Cardiac muscle cell (in vitro differentiated cells and primary cell): ENCODE measurements around the gene CRHR1. TPM values are rescaled to one million over a fixed set of nuclear protein-coding genes. Genes with fewer than 3 reads are reported as not detected.
A peak's percentile ranks its signal among the peaks of the same experiment; 100 is the strongest.

Experiments used
- DNase-seq, 2 donors: peaks; one replicate each; pipeline versions ENCODE4 v3.0.0 to v3.0.0-alpha.2; 2010 to 2017; ENCODE audit warnings: low read depth in 1 of 2, low spot score in 1 of 2
- H3K27ac ChIP-seq: fragments of 200-600 bp; sonication (generic); 2 replicates; pipeline ENCODE4 v1.5.1; 2016
- H3K27me3 ChIP-seq: fragments of 200-600 bp; sonication (generic); 2 replicates; pipeline ENCODE4 v1.6.0; 2016; ENCODE audit warnings: control low read depth
- H3K36me3 ChIP-seq: fragments of 200-600 bp; sonication (generic); 2 replicates; pipeline ENCODE4 v1.5.1; 2016; ENCODE audit warnings: control low read depth
- H3K4me1 ChIP-seq: fragments of 200-600 bp; sonication (generic); 2 replicates; pipeline ENCODE4 v1.8.1; 2017; ENCODE audit warnings: low read depth, mild to moderate bottlenecking, mixed run types
- H3K4me3 ChIP-seq: fragments of 200-600 bp; sonication (generic); 2 replicates; pipeline ENCODE4 v1.5.1; 2016; ENCODE audit warnings: mild to moderate bottlenecking
- H3K9me3 ChIP-seq: fragments of 200-600 bp; sonication (generic); 2 replicates; pipeline ENCODE4 v1.5.1; 2017; ENCODE audit warnings: low read depth, mild to moderate bottlenecking, control low read depth
- polyA plus RNA-seq: library from polyadenylated mRNA; unstranded; fragments of >200 nt; fragmentation: Nextera tagmentation; extraction: Ambion mirVana; gene quantifications from 2 replicates; pipeline ENCODE4 v1.2.1, GENCODE V29; 2016
- total RNA-seq: library from RNA; depleted of rRNA; stranded (reverse); fragments of >200 nt; gene quantifications from 2 replicates; pipeline ENCODE4 v1.2.3, GENCODE V29; 2016
- TF ChIP-seq, protein P1 (sequence below): IDR thresholded peaks from 2 replicates; pipeline ENCODE4 v1.5.1; 2012; ENCODE audit warnings: low read depth, mild to moderate bottlenecking, low read length

CRHR1 gene
- total and polyA plus RNA-seq, 2 experiments from 2014 or later: 0.86 TPM; not detected in 1

DNA sequence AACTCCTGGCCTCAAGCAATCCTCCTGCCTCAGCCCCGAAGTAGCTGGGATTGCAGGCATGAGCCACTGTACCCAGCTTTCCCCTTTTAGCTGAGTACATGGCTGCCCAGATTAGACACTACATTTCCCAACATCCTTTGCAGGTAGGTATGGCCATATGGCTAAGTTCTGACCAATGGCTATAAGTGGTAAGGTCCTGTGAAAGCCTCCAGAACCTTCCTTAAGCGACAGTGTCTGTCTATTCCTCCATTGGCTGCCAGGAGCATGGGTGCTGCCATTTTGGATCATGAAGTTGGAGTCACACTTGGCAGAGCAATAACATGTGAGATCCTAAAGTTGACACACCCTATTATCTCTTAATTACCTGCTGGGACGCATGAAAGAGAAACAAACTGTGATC, 24.4 kb upstream of the CRHR1 start:
- H3K27me3 ChIP-seq: peaks cover 10% of the 10 kb centered on the region
- TF ChIP-seq, protein P1, sequence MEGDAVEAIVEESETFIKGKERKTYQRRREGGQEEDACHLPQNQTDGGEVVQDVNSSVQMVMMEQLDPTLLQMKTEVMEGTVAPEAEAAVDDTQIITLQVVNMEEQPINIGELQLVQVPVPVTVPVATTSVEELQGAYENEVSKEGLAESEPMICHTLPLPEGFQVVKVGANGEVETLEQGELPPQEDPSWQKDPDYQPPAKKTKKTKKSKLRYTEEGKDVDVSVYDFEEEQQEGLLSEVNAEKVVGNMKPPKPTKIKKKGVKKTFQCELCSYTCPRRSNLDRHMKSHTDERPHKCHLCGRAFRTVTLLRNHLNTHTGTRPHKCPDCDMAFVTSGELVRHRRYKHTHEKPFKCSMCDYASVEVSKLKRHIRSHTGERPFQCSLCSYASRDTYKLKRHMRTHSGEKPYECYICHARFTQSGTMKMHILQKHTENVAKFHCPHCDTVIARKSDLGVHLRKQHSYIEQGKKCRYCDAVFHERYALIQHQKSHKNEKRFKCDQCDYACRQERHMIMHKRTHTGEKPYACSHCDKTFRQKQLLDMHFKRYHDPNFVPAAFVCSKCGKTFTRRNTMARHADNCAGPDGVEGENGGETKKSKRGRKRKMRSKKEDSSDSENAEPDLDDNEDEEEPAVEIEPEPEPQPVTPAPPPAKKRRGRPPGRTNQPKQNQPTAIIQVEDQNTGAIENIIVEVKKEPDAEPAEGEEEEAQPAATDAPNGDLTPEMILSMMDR: no peak
- H3K9me3 ChIP-seq: no peaks in the 10 kb centered on the region
- no peak overlapping the region for H3K27ac ChIP-seq
- no peak overlapping the region for H3K4me3 ChIP-seq
- DNase-seq: no peak
- no peaks in the 10 kb centered on the region for H3K4me1 ChIP-seq
- H3K36me3 ChIP-seq: no peaks in the 10 kb centered on the region

DNA sequence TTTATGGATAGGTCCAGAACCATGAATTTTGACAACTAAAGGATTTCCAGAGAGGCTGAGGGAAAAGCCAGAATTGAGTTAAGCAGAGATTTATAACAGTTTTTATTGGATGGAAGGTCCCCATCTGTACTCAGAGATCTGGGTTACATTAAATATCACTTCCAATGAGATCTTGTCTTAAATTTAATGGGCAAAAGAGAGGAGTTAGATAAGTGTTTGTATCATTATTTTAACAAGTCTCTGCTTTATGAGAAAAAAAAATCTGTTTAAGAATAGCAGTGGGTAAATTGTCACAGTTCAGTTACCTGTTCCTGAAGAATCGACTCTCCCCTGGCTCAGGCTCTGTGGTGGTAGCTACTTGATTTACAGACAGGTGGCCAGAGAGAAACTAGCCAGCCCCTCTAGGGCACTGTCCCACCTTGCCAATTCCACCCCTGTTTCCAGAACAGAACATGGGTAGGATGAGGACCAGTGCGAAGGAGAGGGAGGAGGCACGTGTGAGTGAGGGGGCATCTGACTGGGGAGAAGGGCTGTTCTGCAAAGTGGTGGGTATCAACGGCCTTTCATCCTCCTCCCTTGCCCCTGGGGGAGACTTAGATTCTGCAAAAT, 22.1 kb upstream of the CRHR1 start:
- TF ChIP-seq, protein P1: no peak
- no peak overlapping the region for H3K4me3 ChIP-seq
- no peak overlapping the region for H3K27ac ChIP-seq
- no peaks in the 10 kb centered on the region for H3K27me3 ChIP-seq
- no peaks in the 10 kb centered on the region for H3K9me3 ChIP-seq
- H3K36me3 ChIP-seq: no peaks in the 10 kb centered on the region
- no peaks in the 10 kb centered on the region for H3K4me1 ChIP-seq
- DNase-seq: no peak

DNA sequence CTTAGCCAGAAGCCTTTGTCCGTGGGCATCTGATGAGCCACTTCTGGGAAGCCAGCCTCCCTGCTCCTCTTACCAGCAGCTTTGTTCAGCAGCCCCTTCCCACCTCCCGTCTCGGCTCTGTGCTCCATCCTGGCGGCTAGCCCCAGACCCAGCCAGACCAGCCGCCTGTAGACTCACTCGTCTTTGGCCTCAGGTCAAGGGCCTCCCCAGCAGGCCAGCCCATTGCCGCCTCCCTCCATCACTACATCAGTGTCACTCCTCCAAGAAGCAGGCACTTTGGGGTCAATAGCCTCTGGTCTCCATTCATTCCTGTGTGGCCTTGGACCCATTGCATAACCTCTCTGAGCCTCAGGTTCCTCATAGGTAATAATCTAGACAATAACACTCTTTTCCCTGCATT, 20.9 kb upstream of the CRHR1 start:
- TF ChIP-seq, protein P1: no peak
- DNase-seq: no peak

DNA sequence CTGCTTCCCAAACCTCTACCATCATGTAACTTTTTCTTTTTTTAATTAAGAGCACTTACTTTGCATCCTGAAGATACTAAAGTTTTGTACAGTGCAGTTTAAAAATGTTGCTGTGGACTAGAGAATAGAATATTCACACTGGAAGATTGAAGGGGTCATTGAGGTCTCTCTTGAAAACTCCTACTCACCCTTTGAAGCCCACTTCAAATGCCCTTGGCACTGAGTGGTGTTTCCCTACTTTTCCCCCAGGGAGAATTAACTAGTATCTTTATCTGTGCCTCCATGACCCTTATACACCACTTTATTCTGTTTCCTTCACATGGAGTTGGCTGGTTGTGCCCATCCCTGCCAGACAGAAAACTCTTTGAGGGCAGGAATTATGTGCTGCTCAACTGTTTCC, 19.6 kb upstream of the CRHR1 start:
- H3K9me3 ChIP-seq: no peaks in the 10 kb centered on the region
- H3K27ac ChIP-seq: no peak overlapping the region
- DNase-seq: no peak
- H3K36me3 ChIP-seq: no peaks in the 10 kb centered on the region
- H3K27me3 ChIP-seq: no peaks in the 10 kb centered on the region
- no peak overlapping the region for H3K4me3 ChIP-seq
- no peaks in the 10 kb centered on the region for H3K4me1 ChIP-seq
- TF ChIP-seq, protein P1: no peak

More for the DNA sequence above, 20.9 kb upstream of the CRHR1 start:
- no peak overlapping the region for H3K27ac ChIP-seq
- no peaks in the 10 kb centered on the region for H3K4me1 ChIP-seq
- no peaks in the 10 kb centered on the region for H3K9me3 ChIP-seq
- H3K36me3 ChIP-seq: no peaks in the 10 kb centered on the region
- no peaks in the 10 kb centered on the region for H3K27me3 ChIP-seq
- H3K4me3 ChIP-seq: no peak overlapping the region

DNA sequence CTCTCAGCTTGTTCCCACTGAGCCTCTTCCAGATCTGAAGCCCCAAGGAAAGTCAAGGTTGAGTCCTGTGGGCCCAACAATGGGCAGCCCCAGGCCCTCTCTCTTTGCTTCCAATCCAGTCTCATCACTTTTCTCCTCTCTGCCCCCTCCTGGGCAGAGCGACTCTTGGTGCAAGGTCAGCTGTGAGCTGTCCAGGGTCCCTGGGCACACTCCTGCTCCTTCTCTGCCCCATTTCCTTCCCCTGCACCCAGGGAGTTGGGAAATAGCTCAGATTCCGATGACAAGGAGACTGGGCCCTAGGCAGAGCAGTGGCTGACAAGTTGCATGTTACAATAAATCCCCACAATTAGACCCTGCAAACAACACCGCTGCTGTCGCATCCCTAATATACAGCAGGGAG, 16.1 kb upstream of the CRHR1 start:
- TF ChIP-seq, protein P1: no peak
- peak; percentile 15 to 79 for DNase-seq
- Histone ChIP-seq H3K4me3 (no peak overlapping the region), H3K9me3 (no peaks in the 10 kb centered on the region), H3K27ac (no peak overlapping the region), H3K36me3 (no peaks in the 10 kb centered on the region), H3K27me3 (no peaks in the 10 kb centered on the region), H3K4me1 (no peaks in the 10 kb centered on the region)
